Cardiac muscle cell (in vitro differentiated cells and primary cell): ENCODE measurements around the gene ATP1B2. TPM values are rescaled to one million over a fixed set of nuclear protein-coding genes. Genes with fewer than 3 reads are reported as not detected.

Source experiments
- DNase-seq, 2 donors: peaks; one replicate each; pipeline versions ENCODE4 v3.0.0 to v3.0.0-alpha.2; 2010 to 2017; ENCODE audit warnings: low read depth in 1 of 2, low spot score in 1 of 2
- H3K27ac ChIP-seq: fragments of 200-600 bp; sonication (generic); 2 replicates; pipeline ENCODE4 v1.5.1; 2016
- H3K27me3 ChIP-seq: fragments of 200-600 bp; sonication (generic); 2 replicates; pipeline ENCODE4 v1.6.0; 2016; ENCODE audit warnings: control low read depth
- H3K36me3 ChIP-seq: fragments of 200-600 bp; sonication (generic); 2 replicates; pipeline ENCODE4 v1.5.1; 2016; ENCODE audit warnings: control low read depth
- H3K4me1 ChIP-seq: fragments of 200-600 bp; sonication (generic); 2 replicates; pipeline ENCODE4 v1.8.1; 2017; ENCODE audit warnings: low read depth, mild to moderate bottlenecking, mixed run types
- H3K4me3 ChIP-seq: fragments of 200-600 bp; sonication (generic); 2 replicates; pipeline ENCODE4 v1.5.1; 2016; ENCODE audit warnings: mild to moderate bottlenecking
- H3K9me3 ChIP-seq: fragments of 200-600 bp; sonication (generic); 2 replicates; pipeline ENCODE4 v1.5.1; 2017; ENCODE audit warnings: low read depth, mild to moderate bottlenecking, control low read depth
- CTCF ChIP-seq: IDR thresholded peaks from 2 replicates; pipeline ENCODE4 v1.5.1; 2012; ENCODE audit warnings: low read depth, mild to moderate bottlenecking, low read length
- polyA plus RNA-seq: library from polyadenylated mRNA; unstranded; fragments of >200 nt; fragmentation: Nextera tagmentation; extraction: Ambion mirVana; gene quantifications from 2 replicates; pipeline ENCODE4 v1.2.1, GENCODE V29; 2016
- total RNA-seq: library from RNA; depleted of rRNA; stranded (reverse); fragments of >200 nt; gene quantifications from 2 replicates; pipeline ENCODE4 v1.2.3, GENCODE V29; 2016

ATP1B2 gene
- total RNA-seq (26.2 and 34.6 TPM in 2 replicates), polyA plus RNA-seq (157 TPM in 2 replicates)

GRCh38 chr17:7650509-7651096, at the start of gene ATP1B2:
ATP1B2 (plus strand) TSS chr17:7650926; CDS start chr17:7651519, 593 bp downstream.
- no peaks in the 10 kb centered on the region for H3K9me3 ChIP-seq
- H3K4me1 ChIP-seq, result peaks cover 14% of the 10 kb centered on the region
- TF ChIP-seq CTCF, result no peak
- peak within 1 kb of the TSS; percentile 83 for H3K4me3 ChIP-seq
- H3K27me3 ChIP-seq, result no peaks in the 10 kb centered on the region
- H3K27ac ChIP-seq, result peak within 1 kb of the TSS; percentile 82
- H3K36me3 ChIP-seq, result peaks cover 2% of the 10 kb centered on the region
- DNase-seq, result peak; percentile 46 to 97

- no peaks in the 10 kb centered on the region for H3K27me3 ChIP-seq
- no peaks in the 10 kb centered on the region for H3K9me3 ChIP-seq
- H3K36me3 ChIP-seq, result peaks cover 16% of the 10 kb centered on the region
- H3K4me3 ChIP-seq, result no peak overlapping the region
- peak in 1 of 2 donors; percentile 65 for DNase-seq
- no peak for TF ChIP-seq CTCF
- peaks cover 11% of the 10 kb centered on the region for H3K4me1 ChIP-seq
- peak overlapping the region; percentile 77 for H3K27ac ChIP-seq
These were observed 44.4 kb upstream of the ATP1B2 start for GRCh38 chr17:7606280-7606679.

- no peaks in the 10 kb centered on the region for H3K36me3 ChIP-seq
- H3K9me3 ChIP-seq, result no peaks in the 10 kb centered on the region
- TF ChIP-seq CTCF, result no peak
- no peak for DNase-seq
- H3K27me3 ChIP-seq, result no peaks in the 10 kb centered on the region
- no peak overlapping the region for H3K4me3 ChIP-seq
- no peak overlapping the region for H3K27ac ChIP-seq
- H3K4me1 ChIP-seq, result peaks cover 22% of the 10 kb centered on the region
These were observed 40.1 kb upstream of the ATP1B2 start for GRCh38 chr17:7610641-7611040.

- Histone ChIP-seq H3K4me3 (no peak overlapping the region), H3K27ac (no peak overlapping the region), H3K27me3 (no peaks in the 10 kb centered on the region), H3K36me3 (no peaks in the 10 kb centered on the region), H3K9me3 (no peaks in the 10 kb centered on the region), H3K4me1 (peaks cover 12% of the 10 kb centered on the region)
- DNase-seq, result no peak
- TF ChIP-seq CTCF, result no peak
These were observed 39.0 kb upstream of the ATP1B2 start for GRCh38 chr17:7611635-7612293.

- no peak for TF ChIP-seq CTCF
- Histone ChIP-seq H3K27ac (no peak overlapping the region), H3K4me1 (peaks cover 11% of the 10 kb centered on the region), H3K36me3 (no peaks in the 10 kb centered on the region), H3K27me3 (no peaks in the 10 kb centered on the region), H3K9me3 (no peaks in the 10 kb centered on the region), H3K4me3 (no peak overlapping the region)
- DNase-seq, result peak in 1 of 2 donors; percentile 38
These were observed 38.5 kb upstream of the ATP1B2 start for GRCh38 chr17:7612294-7612640.
